ENCODE results near the gene FCF1.

DNA sequence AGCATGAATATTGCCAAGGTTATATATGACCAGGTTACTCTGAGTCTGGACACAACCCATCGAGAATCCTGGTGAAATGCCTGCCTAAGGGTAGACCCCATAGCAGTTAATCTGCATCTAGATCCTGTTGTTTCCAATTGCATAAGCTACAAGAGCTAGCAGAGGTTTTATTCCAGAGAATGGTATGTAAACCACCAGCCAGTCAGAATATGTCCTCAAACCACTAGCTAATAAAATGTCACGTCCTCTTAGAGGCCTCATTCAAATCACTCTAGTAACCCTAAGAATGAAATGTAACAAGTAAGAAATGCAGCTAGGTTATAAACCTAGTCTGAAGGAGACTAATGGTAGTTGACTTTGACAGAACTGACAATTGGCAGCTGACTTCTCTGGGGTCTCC lies 41.2 kb downstream of the FCF1 start:
- TF ChIP-seq POLR2A (IDR thresholded peaks at IDR 0.05): no peak
- TF ChIP-seq, protein P1, sequence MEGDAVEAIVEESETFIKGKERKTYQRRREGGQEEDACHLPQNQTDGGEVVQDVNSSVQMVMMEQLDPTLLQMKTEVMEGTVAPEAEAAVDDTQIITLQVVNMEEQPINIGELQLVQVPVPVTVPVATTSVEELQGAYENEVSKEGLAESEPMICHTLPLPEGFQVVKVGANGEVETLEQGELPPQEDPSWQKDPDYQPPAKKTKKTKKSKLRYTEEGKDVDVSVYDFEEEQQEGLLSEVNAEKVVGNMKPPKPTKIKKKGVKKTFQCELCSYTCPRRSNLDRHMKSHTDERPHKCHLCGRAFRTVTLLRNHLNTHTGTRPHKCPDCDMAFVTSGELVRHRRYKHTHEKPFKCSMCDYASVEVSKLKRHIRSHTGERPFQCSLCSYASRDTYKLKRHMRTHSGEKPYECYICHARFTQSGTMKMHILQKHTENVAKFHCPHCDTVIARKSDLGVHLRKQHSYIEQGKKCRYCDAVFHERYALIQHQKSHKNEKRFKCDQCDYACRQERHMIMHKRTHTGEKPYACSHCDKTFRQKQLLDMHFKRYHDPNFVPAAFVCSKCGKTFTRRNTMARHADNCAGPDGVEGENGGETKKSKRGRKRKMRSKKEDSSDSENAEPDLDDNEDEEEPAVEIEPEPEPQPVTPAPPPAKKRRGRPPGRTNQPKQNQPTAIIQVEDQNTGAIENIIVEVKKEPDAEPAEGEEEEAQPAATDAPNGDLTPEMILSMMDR (IDR thresholded peaks at IDR 0.05): no peak

Measured in esophagus squamous epithelium (tissue), 4 donors.